HG02763 (cell line): ENCODE results near the gene DDX24.
A peak's percentile ranks its signal among the peaks of the same experiment; 100 is the strongest.

Experiments used
- ATAC-seq: cut with Tn5 transposase; IDR thresholded peaks from one replicate; pipeline ENCODE4 v1.9.1; 2021; ENCODE audit warnings: mild to moderate bottlenecking, moderate library complexity; ENCODE audit not compliant: unreplicated experiment

Gene DDX24

DNA sequence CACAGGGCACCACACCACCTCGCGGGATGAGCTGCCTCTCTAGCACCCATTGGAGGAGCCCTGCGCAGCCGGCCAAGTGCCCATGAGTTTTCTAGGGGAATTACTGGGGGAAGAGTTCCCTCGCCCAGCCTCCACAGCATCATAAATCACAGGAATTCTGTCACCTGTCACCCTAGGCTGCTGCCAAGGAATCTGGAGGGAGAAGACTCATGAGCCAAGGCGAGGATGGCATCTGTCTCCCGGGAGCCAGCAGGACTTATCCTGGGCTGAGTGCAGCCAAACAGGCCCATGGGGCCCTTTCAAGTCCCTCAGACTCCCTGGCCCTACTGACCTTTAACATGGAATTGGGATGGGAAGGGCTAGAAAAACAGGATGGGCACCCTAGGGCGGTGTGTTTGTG lies 62.7 kb downstream of the DDX24 start:
- ATAC-seq = no peak

DNA sequence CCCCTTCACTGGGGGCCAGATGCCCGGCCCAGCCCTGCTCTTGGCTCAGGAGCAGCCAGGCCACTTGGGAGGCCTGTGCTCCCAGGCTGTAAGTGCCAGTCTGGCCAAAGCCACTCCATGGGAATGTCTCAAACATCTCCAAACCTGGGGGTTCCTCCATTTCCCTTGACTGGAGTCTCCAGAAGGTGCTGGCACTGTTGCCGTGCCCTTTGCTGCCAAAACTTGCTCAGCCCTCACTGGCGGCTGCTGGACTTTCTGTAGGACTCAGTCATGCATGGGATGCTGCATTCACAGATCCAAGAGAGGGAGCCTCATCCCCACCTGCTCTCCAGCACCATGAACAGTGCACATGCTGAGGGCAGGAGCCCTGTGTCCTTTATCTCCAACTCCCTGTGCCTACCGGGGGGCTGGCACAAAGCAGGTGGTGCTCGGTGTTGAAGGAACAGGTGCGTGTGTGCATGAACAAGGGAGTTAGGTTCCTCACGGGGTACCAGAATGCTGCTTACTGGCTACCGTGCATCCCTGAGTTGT lies 64.5 kb downstream of the DDX24 start:
- ATAC-seq = no peak

DNA sequence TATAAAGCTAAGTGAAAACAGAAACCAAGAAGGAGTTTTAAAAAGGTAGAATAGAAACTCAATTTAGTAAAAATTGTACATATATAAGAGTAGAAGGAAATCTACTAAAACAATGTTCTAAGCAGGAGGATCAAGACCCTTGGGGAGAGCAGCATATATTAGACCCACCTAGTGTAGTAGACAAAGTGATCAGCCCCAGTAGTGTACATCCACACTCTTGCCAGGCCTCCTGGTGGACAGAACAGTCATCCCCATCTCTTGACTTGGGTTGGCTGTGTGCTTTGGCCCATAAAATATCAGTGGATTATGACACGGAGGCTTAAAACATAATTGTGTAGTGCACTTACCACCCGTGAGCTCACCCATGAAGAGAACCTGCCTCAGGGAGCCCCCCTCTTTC lies 65.8 kb downstream of the DDX24 start:
- no peak for ATAC-seq

DNA sequence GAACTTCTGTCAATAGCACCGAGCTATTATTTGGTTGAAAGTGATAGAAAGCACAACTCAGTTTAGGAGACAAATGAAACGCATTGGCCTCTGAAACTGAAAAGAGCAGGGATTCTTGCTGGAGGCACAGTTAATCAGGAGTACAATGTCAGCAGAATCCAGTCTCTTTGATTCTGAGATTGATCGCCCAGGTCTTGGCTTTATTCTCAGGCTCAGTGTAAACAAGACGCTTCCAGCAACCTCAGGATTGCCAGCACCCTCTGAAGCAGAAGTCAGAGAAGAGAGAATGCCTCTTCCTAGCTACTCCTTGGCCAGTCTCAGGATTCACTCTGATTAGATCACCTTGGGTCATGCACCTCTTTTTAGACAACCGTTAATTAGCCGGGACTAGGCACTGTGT lies 66.6 kb downstream of the DDX24 start:
- no peak for ATAC-seq

DNA sequence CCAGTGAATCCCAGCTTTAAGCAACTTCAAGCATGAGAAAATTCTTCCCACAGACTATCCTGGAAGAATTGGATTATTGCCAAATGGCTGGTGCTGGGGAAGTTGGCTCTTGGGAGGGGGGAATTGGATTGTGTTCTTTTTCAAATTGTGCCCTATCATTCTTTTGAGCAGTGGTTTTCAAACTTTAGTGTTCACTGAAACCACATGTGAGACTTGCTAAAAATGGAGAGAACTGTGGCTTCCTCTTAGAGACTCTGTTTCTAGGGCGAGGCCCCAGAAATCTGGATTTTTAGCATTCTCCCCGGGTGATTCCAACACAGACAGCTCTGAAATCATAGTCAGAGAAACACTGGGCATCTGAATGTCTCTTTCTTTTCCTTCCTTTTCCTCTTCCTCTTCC lies 69.2 kb downstream of the DDX24 start:
- no peak for ATAC-seq

DNA sequence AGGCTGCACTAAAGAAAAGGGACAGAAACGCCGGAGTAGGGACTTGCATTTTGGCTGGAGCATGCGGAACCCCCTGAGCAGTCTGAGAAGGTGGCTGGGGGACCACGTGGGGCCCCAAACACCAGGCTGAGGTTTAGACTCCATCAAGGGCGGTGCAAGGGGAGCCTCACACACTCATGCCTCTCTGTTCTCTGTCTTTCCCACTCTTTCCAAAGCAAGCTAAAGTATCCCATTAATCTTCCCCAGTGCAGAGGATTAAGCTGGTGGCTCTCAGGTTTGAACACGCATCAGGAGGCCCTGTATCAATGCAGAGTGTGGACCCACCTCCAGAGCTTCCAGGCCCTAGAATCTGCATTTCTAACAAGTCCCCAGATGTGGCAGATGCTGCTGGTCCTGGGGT lies 70.4 kb downstream of the DDX24 start:
- no peak for ATAC-seq

DNA sequence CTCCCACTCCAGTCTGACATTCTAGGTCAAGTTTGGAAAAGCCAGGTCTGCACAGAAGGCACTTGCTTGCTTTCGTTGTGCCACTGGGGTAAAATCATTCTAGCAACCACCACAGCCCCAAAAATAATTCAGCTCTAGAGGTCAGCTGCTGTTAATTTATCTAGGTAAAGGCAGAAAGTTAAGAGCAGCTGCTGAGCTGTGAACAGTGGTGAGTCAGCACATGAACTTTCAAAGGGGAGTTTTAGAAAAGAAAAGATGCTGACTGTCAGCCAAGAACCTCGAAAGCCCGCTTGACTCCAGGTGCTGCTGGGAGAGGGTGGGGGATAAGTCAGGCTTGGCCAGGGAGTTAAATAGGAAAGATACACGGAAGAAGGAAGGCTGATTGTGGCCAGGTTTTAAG lies 71.2 kb downstream of the DDX24 start:
- no peak for ATAC-seq

DNA sequence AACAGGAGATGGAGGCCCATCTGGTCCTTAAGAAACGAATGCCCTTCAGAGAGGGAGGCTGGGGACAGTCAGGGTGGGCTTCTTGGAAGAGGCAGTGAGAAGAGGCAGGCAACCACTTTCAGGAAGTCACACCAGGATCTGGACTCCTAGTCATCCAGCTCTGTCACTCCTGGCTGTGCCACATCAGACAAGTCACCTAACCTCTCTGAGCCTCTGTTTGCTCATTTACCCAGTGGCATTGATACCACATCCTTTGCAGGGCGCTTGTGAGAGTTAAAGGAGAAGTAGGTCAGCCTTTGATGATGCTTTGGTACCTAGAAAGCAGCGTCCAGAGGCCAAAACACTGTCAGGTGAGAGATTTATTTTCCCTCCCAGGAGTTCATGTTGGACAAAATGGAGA lies 72.8 kb downstream of the DDX24 start:
- no peak for ATAC-seq

DNA sequence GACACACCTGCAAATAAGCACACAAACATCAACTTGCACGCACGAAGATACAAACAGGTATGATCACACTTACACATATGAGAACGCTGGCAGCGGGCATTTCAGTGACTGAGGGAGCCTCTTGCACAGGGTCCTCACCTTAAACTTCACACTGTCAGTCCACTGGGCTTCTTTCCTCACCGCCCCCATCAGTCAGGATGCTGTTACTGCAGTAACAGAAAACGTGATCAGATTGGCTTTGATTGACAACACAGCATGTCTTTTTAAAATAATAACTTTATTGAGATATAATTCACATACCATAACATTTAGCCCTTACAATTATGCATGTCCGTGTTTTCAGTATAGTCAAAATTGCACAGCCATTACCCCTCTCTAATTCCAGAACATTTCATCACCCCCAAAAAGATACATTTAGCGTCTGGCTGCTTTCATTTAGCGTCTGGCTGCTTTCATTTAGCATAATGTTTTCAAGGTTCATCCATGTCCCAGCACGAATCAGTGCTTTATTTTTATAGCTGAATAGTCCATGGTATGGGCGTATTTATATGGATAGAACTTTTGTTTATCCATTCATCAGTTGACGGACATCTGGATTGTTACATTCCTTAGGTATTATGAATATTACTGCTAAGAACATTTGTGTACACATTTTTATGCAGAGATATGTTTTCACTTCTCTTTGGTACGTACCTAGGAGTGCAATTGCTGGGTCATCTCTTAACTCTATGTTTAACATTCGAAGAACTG lies 75.5 kb downstream of the DDX24 start:
- no peak for ATAC-seq

DNA sequence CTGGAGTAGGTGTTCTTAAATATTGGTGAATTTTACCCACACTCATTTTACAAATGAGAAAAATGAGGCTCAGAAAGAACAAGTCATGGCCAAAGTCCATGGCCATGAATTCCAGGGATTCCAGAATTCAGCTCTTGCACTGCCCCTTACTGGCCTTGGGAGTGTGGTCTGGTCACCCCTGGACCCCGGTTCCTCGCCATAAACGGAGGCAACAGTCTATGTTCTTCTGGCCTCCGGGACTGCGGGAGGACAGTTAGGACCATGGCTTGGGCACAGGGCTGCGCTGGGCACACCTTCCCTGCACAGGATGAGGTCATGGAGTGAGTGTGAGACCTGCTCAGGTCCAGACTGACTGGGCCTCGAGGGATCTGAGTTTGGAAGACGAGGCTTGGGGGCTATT lies 77.0 kb downstream of the DDX24 start:
- no peak for ATAC-seq

DNA sequence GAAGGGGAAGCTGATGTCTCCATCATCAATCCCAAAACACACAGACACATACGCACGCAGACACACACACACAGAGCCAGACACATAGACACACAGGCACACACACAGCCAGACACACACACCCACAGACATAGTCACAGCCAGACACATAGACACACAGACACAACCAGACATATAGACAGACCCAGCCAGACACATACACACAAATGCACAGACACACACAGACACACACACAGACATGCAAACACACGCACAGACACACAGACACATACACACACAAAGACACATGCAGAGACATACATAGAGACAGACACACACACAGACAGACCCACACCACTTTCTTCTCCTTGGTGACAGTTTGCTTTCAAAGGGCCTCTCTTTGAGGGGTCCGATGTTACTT lies 77.6 kb downstream of the DDX24 start:
- ATAC-seq = no peak

DNA sequence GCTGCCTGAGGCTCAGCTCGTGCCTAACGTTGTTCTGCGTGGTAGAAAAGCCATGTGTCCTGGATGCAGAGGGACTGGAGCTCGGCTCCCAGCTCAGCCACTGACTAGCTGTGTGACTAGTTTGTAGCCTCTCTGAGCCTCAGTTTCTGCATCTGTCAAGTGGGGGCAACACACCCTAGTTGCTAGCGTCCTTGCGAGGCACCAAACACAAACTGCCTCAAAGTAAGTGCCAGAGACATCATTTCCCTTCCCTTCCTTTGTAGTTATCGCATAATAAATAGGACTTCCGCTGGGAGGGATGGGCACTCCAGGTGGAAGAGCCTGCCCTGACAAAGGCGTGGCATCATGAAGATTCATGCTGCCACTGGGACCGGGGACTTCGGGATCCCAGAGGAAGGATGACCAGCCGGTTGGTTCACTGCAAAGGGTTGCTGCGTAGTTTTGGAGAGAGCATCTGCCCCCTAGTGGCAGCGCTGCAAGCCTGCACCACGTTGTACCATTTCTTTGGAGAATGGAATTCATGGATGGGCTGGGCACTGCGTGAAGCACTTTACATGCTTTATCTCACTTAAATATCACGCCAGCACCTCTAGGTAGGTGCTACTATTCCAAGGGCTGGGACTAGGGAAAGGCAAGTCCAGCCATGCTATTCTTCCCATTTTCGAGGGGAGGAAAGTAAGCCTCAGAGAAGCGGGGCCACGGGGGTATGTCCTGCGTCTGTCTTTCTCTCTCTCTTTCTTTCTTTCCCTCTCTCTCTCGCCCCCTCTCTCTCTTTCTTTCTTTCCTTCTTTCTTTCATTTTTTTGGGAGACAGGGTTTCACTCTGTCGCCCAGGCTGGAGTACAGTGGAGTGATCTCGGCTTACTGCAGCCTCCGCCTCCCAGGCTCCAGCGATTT lies 79.3 kb downstream of the DDX24 start:
- ATAC-seq = peak; percentile 61

DNA sequence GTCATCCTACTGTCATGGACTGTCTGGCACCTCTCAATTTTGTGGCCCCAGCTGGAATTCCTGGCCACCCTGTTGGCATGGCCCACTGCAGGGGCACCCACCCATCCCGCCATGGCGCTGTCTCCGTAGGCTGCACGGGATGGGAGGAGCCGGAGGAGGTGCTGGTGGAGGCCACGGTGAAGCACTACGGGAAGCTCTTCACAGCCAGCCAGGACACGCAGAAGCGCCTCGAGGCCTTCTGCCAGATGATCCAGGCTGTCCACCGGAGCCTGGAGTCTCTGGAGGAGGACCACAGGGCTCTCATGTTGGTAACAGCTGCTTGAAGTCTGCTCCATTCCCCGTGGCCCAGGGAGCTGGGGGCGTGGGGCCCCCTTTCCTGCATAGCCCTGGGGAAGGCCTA lies 80.0 kb downstream of the DDX24 start:
- no peak for ATAC-seq

DNA sequence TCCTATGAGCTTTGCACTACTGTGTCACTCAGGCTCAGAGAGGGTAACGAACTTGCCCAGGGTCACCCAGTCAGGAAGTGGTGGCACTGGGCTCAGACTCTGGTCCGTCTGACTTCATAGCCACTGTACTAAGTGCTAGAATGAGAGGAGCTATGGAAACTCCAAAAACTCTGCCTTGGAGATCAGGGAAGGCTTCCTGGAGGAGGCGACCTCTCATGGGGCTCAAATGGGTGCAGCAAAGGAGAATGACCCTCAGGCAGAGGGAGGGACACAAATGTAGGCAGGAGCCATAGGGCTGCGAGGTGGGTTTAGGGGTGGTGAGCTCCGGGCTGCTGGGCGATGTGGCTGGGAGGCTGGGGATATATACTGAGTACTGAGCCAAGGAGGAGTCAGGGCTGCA lies 80.7 kb downstream of the DDX24 start:
- ATAC-seq = no peak

DNA sequence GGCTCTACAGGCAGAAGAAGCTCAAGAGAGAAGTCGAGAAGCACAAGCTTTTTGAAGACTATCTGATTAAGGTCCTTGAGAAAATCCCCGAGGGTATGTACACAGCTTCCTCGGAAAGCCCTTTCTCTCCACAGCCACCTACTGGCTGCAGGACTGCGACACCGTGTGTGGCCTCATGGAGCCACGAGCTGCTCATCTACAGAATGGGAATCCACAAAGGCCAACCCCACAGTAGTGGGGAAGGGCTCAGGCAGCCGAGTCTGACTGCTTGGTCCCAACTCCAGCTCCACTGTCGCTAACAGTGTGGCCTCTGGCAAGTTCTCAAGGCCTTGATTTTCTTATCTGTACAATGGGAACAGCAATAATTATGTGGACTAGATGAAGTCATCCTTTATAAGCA lies 81.4 kb downstream of the DDX24 start:
- ATAC-seq = no peak

DNA sequence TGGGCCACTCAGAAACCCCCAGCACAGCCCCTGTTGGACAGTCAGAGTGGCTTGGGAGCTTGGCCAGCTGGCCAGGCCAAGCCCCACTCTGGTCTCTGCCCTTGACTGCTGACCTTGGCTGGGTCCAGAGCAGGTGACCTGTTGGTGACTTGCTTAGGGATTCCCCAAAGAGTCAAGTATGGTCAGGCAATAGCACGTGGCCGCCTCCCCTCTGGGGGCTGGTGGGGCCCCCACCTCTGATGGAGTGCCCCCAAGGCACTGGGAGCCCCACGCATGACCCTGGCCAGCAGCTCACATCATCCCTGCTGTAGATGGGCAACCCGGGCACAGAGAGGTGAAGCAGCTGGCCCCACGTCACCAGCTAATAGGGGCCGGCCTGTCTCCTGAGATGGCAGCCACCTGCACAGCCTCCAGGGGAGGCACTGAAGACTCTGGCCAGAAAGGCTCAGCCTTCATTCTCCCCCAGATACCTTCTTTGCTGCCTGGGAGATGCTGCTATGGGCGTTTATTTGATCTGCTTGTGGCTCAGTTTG lies 82.1 kb downstream of the DDX24 start:
- no peak for ATAC-seq
